22Rv1 (cell line): ENCODE data around the gene PKNOX2.

Experiments used
- CTCF ChIP-seq: fragments of 450-650 bp; IDR thresholded peaks from 2 replicates; pipeline ENCODE4 v1.5.1; 2017; ENCODE audit warnings: mild to moderate bottlenecking
- ZFX ChIP-seq: fragments of 450-650 bp; IDR thresholded peaks from 2 replicates; pipeline ENCODE4 v1.6.1; 2017; ENCODE audit warnings: antibody characterized with exemption, borderline replicate concordance

DNA sequence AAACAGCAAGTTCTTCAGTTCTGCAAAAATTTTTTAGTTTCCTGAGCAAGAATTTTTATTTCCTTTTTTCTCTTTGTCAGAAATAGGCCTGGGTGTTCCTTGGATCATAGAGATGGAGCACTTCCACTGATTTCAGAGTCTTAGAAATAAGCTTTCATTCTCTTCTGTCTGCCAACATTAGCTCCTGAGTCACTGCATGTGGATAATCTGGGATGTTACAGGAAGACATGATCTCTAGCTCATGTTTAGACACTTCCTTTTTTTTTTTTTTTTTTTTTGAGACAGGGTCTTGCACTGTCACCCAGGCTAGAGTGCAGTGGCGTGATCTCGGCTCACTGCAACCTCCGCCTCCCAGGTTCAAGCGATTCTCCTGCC, 39.9 kb upstream of the PKNOX2 start:
- TF ChIP-seq CTCF (no peak), ZFX (no peak)
